ENCODE measurements around the gene ART3.

Gene ART3

GRCh38 chr4:76117536-76117935 lies 43.0 kb downstream of the ART3 start:
- no peaks in the 10 kb centered on the region for H3K4me1 ChIP-seq (ENCODE audit: insufficient read depth, poor library complexity, severe bottlenecking)
- TF ChIP-seq, protein P1, sequence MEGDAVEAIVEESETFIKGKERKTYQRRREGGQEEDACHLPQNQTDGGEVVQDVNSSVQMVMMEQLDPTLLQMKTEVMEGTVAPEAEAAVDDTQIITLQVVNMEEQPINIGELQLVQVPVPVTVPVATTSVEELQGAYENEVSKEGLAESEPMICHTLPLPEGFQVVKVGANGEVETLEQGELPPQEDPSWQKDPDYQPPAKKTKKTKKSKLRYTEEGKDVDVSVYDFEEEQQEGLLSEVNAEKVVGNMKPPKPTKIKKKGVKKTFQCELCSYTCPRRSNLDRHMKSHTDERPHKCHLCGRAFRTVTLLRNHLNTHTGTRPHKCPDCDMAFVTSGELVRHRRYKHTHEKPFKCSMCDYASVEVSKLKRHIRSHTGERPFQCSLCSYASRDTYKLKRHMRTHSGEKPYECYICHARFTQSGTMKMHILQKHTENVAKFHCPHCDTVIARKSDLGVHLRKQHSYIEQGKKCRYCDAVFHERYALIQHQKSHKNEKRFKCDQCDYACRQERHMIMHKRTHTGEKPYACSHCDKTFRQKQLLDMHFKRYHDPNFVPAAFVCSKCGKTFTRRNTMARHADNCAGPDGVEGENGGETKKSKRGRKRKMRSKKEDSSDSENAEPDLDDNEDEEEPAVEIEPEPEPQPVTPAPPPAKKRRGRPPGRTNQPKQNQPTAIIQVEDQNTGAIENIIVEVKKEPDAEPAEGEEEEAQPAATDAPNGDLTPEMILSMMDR (IDR thresholded peaks at IDR 0.05; ENCODE audit: poor library complexity, severe bottlenecking): no peak
- H3K36me3 ChIP-seq (ENCODE audit: low read depth): peaks cover 75% of the 10 kb centered on the region
- ATAC-seq (ENCODE audit: low read depth) (no peak), DNase-seq (ENCODE audit: low spot score) (no peak)
- H3K27me3 ChIP-seq (ENCODE audit: insufficient read depth, poor library complexity, severe bottlenecking): no peaks in the 10 kb centered on the region
- no peak overlapping the region for H3K4me3 ChIP-seq (ENCODE audit: severe bottlenecking)
- H3K27ac ChIP-seq (ENCODE audit: poor library complexity, severe bottlenecking): no peak overlapping the region
- no peaks in the 10 kb centered on the region for H3K9me3 ChIP-seq (ENCODE audit: severe bottlenecking)

GRCh38 chr4:76120199-76120598 lies 45.7 kb downstream of the ART3 start:
- no peak for DNase-seq (ENCODE audit: low spot score)
- no peaks in the 10 kb centered on the region for H3K27me3 ChIP-seq (ENCODE audit: insufficient read depth, poor library complexity, severe bottlenecking)
- TF ChIP-seq, protein P1 (IDR thresholded peaks at IDR 0.05; ENCODE audit: poor library complexity, severe bottlenecking): no peak
- peaks cover 89% of the 10 kb centered on the region for H3K36me3 ChIP-seq (ENCODE audit: low read depth)
- ATAC-seq (ENCODE audit: low read depth): no peak
- H3K4me1 ChIP-seq (ENCODE audit: insufficient read depth, poor library complexity, severe bottlenecking): no peaks in the 10 kb centered on the region
- H3K27ac ChIP-seq (ENCODE audit: poor library complexity, severe bottlenecking): no peak overlapping the region
- no peaks in the 10 kb centered on the region for H3K9me3 ChIP-seq (ENCODE audit: severe bottlenecking)
- no peak overlapping the region for H3K4me3 ChIP-seq (ENCODE audit: severe bottlenecking)

- H3K27ac ChIP-seq (ENCODE audit: poor library complexity, severe bottlenecking): no peak overlapping the region
- DNase-seq (ENCODE audit: low spot score) (no peak), ATAC-seq (ENCODE audit: low read depth) (no peak)
- H3K4me1 ChIP-seq (ENCODE audit: insufficient read depth, poor library complexity, severe bottlenecking): no peaks in the 10 kb centered on the region
- peaks cover 76% of the 10 kb centered on the region for H3K36me3 ChIP-seq (ENCODE audit: low read depth)
- TF ChIP-seq, protein P1 (IDR thresholded peaks at IDR 0.05; ENCODE audit: poor library complexity, severe bottlenecking): no peak
- H3K9me3 ChIP-seq (ENCODE audit: severe bottlenecking): no peaks in the 10 kb centered on the region
- no peak overlapping the region for H3K4me3 ChIP-seq (ENCODE audit: severe bottlenecking)
- H3K27me3 ChIP-seq (ENCODE audit: insufficient read depth, poor library complexity, severe bottlenecking): no peaks in the 10 kb centered on the region
Measured at GRCh38 chr4:76125816-76126215, 51.3 kb downstream of the ART3 start.

- DNase-seq (ENCODE audit: low spot score): no peak
- no peaks in the 10 kb centered on the region for H3K4me1 ChIP-seq (ENCODE audit: insufficient read depth, poor library complexity, severe bottlenecking)
- no peaks in the 10 kb centered on the region for H3K9me3 ChIP-seq (ENCODE audit: severe bottlenecking)
- H3K4me3 ChIP-seq (ENCODE audit: severe bottlenecking): no peak overlapping the region
- TF ChIP-seq, protein P1 (IDR thresholded peaks at IDR 0.05; ENCODE audit: poor library complexity, severe bottlenecking): no peak
- H3K27me3 ChIP-seq (ENCODE audit: insufficient read depth, poor library complexity, severe bottlenecking): no peaks in the 10 kb centered on the region
- H3K36me3 ChIP-seq (ENCODE audit: low read depth): peaks cover 74% of the 10 kb centered on the region
- no peak for ATAC-seq (ENCODE audit: low read depth)
- no peak overlapping the region for H3K27ac ChIP-seq (ENCODE audit: poor library complexity, severe bottlenecking)
Measured at GRCh38 chr4:76127754-76128153, 53.2 kb downstream of the ART3 start.

DNA sequence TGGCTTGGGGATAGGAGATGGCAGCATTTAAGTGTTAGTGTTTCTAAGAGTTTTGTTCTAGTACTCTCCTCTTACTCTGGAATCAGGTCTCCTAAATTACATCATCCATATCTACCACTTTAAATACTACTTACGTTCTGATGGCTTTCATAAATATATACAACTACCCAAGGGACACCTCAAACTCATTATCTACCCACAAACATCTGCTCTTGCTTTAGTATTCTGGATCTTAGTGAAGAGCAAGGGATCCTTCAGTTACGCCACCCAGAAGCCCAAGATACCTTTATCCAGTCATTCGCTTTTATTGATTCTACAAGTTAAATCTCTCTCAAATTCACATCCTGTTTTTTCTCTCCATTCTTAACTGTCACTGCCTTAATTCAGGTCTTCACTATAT lies 66.7 kb downstream of the ART3 start:
- TF ChIP-seq, protein P1 (IDR thresholded peaks at IDR 0.05; ENCODE audit: poor library complexity, severe bottlenecking): no peak
- Histone ChIP-seq H3K36me3 (ENCODE audit: low read depth) (peaks cover 82% of the 10 kb centered on the region), H3K4me3 (ENCODE audit: severe bottlenecking) (no peak overlapping the region), H3K27ac (ENCODE audit: poor library complexity, severe bottlenecking) (no peak overlapping the region), H3K27me3 (ENCODE audit: insufficient read depth, poor library complexity, severe bottlenecking) (no peaks in the 10 kb centered on the region), H3K4me1 (ENCODE audit: insufficient read depth, poor library complexity, severe bottlenecking) (peaks cover 6% of the 10 kb centered on the region), H3K9me3 (ENCODE audit: severe bottlenecking) (no peaks in the 10 kb centered on the region)
- ATAC-seq (ENCODE audit: low read depth) (no peak), DNase-seq (ENCODE audit: low spot score) (no peak)

All from RWPE2 (cell line).